ENCODE data around the gene GABRG3. TPM values are rescaled to one million over a fixed set of nuclear protein-coding genes. Genes with fewer than 3 reads are reported as not detected.

The GABRG3 gene
- total and polyA plus RNA-seq, 10 of the 15 experiments (the other 5 are each of a cell fraction or from before 2014, with no cell fraction given): 0.15 TPM; not detected in 9

DNA sequence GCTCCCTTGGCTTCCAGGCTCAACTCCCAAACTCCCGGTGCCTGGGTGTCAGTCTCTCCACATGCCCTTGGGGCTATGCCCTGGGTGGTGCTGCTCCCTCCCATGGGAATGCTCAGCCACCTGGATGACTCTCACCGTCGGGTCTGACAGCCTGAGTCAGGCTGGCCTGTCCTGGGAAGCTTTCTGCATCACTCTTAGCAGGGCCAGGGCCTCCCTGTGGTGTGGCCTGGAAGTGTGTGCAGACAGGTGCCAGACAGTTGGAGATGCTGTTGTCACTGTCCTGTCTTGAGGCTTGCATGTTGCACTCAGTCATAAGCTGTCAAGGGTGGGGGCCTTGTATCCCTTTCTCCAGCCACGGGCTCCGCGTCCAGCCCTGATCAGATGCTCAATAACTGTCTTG lies 71.7 kb downstream of the GABRG3 start:
- Histone ChIP-seq H3K79me2 (ENCODE audit: control insufficient read depth, insufficient read depth, low read length) (no peaks in the 10 kb centered on the region), H3K9me3 (replicated peaks; ENCODE audit: control insufficient read depth, insufficient read depth, low read length) (no peaks in the 10 kb centered on the region; the same call in 2 of the 3 replicates), H2AFZ (ENCODE audit: control insufficient read depth, low read depth, low read length) (no peak overlapping the region), H4K20me1 (ENCODE audit: control insufficient read depth, insufficient read depth) (no peaks in the 10 kb centered on the region), H3K36me3 (ENCODE audit: control insufficient read depth in 2 of 2, insufficient read depth in 2 of 2, low read length in 1 of 2) (no peaks in the 10 kb centered on the region), H3K4me2 (ENCODE audit: control insufficient read depth, insufficient read depth) (no peak overlapping the region), H3K27ac (ENCODE audit: control insufficient read depth, insufficient read depth) (no peak overlapping the region), H3K4me1 (ENCODE audit: control insufficient read depth, insufficient read depth, low read length) (no peaks in the 10 kb centered on the region), H3K9ac (ENCODE audit: control insufficient read depth, insufficient read depth, low read length) (no peak overlapping the region), H3K4me3 (no peak overlapping the region), H3K27me3 (replicated peaks in 1 of 2; ENCODE audit: control insufficient read depth in 2 of 2, insufficient read depth in 2 of 2, low read length in 1 of 2) (no peaks in the 10 kb centered on the region)
- POLR2A ChIA-PET: no interaction called here
- in situ Hi-C loops (cut with MboI) (no loop called here), intact Hi-C loops (cut with micrococcal nuclease; ENCODE audit: unreplicated experiment) (no loop called here)
- TF ChIP-seq TAF1 (IDR thresholded peaks at IDR 0.05; ENCODE audit: borderline replicate concordance, low read depth, low read length) (no peak), ZBTB40 (IDR thresholded peaks at IDR 0.05; ENCODE audit: borderline replicate concordance) (no peak), NBN (IDR thresholded peaks at IDR 0.05) (no peak), IKZF2 (IDR thresholded peaks at IDR 0.05) (no peak), MXI1 (IDR thresholded peaks at IDR 0.05; ENCODE audit: low read depth, low read length) (no peak), ZNF207 (IDR thresholded peaks at IDR 0.05; ENCODE audit: borderline replicate concordance) (no peak), POLR2AphosphoS2 (IDR thresholded peaks at IDR 0.05; ENCODE audit: low read depth, low read length) (no peak), ZBED1 (IDR thresholded peaks at IDR 0.05; ENCODE audit: borderline replicate concordance) (no peak), SIN3A (IDR thresholded peaks at IDR 0.05; ENCODE audit: low read depth, low read length) (no peak), USF1 (IDR thresholded peaks at IDR 0.05; ENCODE audit: borderline replicate concordance, extremely low read length, insufficient read depth, low read depth, low read length) (no peak), BACH1 (IDR thresholded peaks at IDR 0.05; ENCODE audit: borderline replicate concordance) (no peak)
- TF ChIP-seq, protein P1, sequence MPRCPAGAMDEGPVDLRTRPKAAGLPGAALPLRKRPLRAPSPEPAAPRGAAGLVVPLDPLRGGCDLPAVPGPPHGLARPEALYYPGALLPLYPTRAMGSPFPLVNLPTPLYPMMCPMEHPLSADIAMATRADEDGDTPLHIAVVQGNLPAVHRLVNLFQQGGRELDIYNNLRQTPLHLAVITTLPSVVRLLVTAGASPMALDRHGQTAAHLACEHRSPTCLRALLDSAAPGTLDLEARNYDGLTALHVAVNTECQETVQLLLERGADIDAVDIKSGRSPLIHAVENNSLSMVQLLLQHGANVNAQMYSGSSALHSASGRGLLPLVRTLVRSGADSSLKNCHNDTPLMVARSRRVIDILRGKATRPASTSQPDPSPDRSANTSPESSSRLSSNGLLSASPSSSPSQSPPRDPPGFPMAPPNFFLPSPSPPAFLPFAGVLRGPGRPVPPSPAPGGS (IDR thresholded peaks at IDR 0.05; ENCODE audit: borderline replicate concordance, insufficient read depth, low read depth, low read length, poor library complexity, severe bottlenecking): no peak
- TF ChIP-seq, protein P2, sequence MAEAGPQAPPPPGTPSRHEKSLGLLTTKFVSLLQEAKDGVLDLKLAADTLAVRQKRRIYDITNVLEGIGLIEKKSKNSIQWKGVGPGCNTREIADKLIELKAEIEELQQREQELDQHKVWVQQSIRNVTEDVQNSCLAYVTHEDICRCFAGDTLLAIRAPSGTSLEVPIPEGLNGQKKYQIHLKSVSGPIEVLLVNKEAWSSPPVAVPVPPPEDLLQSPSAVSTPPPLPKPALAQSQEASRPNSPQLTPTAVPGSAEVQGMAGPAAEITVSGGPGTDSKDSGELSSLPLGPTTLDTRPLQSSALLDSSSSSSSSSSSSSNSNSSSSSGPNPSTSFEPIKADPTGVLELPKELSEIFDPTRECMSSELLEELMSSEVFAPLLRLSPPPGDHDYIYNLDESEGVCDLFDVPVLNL (IDR thresholded peaks at IDR 0.05; ENCODE audit: low read depth, low read length): no peak
- TF ChIP-seq, protein P3, sequence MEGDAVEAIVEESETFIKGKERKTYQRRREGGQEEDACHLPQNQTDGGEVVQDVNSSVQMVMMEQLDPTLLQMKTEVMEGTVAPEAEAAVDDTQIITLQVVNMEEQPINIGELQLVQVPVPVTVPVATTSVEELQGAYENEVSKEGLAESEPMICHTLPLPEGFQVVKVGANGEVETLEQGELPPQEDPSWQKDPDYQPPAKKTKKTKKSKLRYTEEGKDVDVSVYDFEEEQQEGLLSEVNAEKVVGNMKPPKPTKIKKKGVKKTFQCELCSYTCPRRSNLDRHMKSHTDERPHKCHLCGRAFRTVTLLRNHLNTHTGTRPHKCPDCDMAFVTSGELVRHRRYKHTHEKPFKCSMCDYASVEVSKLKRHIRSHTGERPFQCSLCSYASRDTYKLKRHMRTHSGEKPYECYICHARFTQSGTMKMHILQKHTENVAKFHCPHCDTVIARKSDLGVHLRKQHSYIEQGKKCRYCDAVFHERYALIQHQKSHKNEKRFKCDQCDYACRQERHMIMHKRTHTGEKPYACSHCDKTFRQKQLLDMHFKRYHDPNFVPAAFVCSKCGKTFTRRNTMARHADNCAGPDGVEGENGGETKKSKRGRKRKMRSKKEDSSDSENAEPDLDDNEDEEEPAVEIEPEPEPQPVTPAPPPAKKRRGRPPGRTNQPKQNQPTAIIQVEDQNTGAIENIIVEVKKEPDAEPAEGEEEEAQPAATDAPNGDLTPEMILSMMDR (IDR thresholded peaks at IDR 0.05 in 2 of 3, conservative IDR thresholded peaks at IDR 0.05 in 1 of 3; ENCODE audit: control insufficient read depth in 2 of 3, extremely low read depth in 1 of 3, insufficient read depth in 1 of 3, low read depth in 3 of 3, low read length in 3 of 3): no peak
- RAD21 ChIA-PET (ENCODE audit: unreplicated experiment): no interaction called here
- no peak for DNase-seq (ENCODE audit: low read depth, low spot score)
- no TSS peak for BruUV-seq (replicated peaks)
- WGBS (ENCODE audit: insufficient coverage, insufficient replicate concordance, low lambda C conversion rate, missing lambda C conversion rate): 57% methylated on average over 6 of the region's 6 CpGs
- SMC1A ChIA-PET (ENCODE audit: uncharacterized antibody, unreplicated experiment): no interaction called here
- ATAC-seq: no peak
- no peak for FAIRE-seq
- CTCF ChIA-PET: no interaction called here
